Measurements from ENCODE around the gene TMEM258.

- TF ChIP-seq CTCF (IDR thresholded peaks at IDR 0.05) (no peak), POLR2A (IDR thresholded peaks at IDR 0.05) (no peak), EP300 (IDR thresholded peaks at IDR 0.05; ENCODE audit: low read depth) (no peak), POLR2AphosphoS5 (IDR thresholded peaks at IDR 0.05) (no peak)
Observed at GRCh38 chr11:61771985-61772455, 20.4 kb downstream of the TMEM258 start.

Measured in transverse colon (tissue), 4 donors.